NCI-H1092 (cell line): ENCODE results near the gene SUSD4.

Source experiments
- DNase-seq: peaks from one replicate; lab custom pipeline; 2025; lab: John Stamatoyannopoulos, UW

The SUSD4 gene

DNA sequence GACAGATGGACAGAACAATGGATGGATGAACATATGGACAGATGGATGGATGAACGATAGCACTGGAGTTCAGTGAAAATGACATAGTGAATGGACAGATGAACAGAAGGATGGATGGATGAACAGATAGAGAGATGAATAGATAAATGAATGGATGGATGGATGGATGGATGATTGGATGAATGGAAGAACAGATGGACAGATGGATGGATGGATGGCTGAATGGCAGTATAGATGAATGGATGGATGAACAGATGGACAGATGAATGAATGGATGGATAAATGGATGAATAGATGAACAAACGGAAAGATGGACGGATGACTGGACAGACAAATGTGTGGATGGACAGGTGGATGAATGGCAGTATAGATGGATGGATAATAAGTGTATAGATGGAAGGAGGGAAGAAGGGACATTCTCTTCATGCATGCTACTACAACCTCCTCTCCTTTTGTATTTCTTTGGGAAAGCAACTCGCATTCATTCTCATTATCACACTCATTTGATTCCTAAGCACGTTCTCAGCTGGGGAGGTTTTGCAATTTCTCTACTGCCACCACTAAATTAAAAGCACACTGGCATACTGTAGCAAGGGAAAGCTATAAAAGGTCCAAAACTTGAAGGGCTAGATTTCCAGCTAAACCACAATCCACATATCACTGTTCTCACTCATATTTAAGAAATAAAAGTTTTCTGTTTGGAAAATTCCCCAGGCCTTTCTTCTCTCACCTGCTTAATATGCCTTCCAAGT, 34.1 kb downstream of the SUSD4 start:
- no peak for DNase-seq

- DNase-seq = no peak
These were observed 34.7 kb downstream of the SUSD4 start for GRCh38 chr1:223329252-223329651.

DNA sequence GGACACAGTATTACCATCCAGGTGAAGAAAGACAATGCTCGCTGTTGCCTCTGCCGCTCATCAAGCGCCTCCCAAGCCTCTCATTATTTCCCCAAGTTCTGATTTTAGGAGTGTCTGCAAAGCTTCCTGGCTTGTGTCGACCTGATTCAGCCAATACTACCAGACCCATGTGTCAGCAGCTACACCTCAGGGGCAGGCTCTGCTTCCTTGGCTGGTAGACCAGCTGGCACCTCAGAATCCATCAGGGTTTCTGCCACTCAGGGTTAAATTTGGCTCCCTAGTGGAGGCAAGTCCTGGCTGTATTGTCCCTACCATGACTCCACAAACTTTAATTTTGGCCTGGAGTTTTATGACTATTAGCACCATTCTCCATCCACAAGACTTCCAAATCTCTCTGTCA, 35.4 kb downstream of the SUSD4 start:
- no peak for DNase-seq

- DNase-seq = no peak
These were observed 37.2 kb downstream of the SUSD4 start for GRCh38 chr1:223326776-223327175.

DNA sequence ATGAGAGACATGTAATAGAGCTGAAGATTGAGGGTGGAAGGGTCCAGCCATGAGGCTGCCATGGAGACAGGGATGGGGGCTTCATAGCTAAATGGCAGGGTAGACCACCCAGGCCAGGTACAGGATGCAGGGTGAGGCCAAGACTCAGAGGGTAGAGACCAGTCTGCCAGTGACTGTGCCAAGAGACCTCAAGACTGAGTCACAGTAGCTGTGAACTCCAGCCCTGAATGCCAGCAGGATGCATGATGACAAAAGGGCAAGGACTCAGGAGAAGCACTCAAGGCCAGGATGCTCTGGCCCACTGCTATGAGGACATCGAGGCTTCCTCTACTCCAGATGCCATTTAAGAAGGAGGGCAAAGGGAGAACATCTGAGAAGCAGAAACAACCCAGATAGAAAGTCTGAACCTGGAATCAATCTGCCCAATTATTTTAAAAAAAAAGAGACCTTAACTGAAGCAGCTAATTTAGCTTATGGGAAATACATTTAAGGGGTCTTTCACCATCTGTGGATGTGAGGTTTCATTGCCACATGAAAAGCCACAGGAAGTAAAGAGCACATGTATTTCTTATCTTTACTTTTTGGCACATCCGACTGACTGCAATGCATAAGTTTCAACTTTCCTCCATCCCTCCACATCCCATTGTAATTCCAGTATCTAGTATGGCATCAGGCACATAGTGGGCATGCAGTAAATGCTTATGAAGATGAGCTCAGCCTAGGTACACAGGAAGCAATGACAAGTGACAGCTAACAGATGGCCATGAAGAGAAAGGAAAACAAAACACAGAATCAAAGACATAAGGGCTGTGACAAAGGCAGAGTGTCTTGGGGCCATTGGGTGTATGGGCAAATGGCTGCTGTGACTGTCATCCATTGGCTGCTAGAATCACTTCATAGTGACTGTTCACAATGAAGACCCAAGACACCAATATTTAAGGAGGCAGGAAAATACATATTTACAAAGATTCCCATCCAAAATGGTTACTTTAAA, 40.2 kb downstream of the SUSD4 start:
- no peak for DNase-seq

DNA sequence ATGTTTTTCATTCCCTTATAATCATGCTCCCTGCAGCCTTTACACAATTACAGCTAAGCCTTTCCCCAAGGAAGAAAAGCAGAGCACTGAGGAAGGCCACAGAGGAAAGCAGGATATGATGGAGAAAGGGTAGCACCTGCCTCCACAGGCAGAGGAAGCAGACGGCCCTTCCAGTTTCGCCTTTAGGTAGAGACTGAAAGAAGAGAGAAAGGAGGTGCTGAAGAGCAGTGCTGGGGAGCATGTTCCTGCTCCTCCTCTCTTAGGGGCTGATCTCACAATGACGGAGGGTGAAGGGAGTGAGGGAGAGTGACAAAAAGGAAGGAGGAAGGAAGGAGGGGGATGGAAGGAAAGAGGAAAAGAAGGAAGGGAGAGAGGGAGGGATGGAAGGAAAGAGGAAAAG, 41.1 kb downstream of the SUSD4 start:
- DNase-seq = no peak

- DNase-seq = no peak
These were observed 43.0 kb downstream of the SUSD4 start for GRCh38 chr1:223320959-223321358.

- DNase-seq = no peak
These were observed 43.9 kb downstream of the SUSD4 start for GRCh38 chr1:223319905-223320580.

DNA sequence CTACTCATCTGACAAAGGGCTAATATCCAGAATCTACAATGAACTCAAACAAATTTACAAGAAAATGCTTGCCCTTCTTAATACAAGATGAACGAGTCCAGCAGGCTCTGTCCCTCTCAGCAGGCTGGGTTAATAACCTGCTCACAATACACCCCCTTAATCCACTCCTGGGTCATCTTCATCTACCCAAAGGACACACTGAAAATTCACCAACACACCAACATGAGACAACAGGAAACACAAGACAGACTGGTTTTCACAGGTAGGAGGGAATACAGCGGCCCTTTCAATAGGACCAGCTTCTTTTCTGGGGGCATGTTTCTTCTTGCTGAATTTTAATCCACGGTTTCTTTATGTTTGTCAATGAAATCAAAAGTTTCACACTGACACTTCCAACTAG, 44.6 kb downstream of the SUSD4 start:
- DNase-seq = no peak

- no peak for DNase-seq
These were observed 47.9 kb downstream of the SUSD4 start for GRCh38 chr1:223316082-223316481.

GRCh38 chr1:223315665-223316064, 48.3 kb downstream of the SUSD4 start:
- no peak for DNase-seq

DNA sequence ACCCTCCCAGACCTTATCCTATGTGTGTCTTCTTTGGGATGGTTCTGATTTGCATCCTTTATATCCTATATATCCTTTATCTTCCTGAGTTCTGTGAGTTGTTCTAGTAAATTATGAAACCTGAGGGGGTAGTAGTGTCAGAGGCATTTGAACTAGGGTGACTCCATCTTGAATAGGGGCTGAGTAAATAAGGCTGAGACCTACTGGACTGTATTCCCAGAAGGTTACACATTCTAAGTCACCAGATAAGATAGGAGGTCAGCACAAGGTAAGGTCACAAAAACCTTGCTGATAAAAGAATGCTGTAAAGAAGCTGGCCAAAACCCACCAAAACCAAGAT, 50.6 kb downstream of the SUSD4 start:
- no peak for DNase-seq

- DNase-seq = no peak
These were observed 51.1 kb downstream of the SUSD4 start for GRCh38 chr1:223312705-223313414.

- no peak for DNase-seq
These were observed 51.7 kb downstream of the SUSD4 start for GRCh38 chr1:223312273-223312672.

DNA sequence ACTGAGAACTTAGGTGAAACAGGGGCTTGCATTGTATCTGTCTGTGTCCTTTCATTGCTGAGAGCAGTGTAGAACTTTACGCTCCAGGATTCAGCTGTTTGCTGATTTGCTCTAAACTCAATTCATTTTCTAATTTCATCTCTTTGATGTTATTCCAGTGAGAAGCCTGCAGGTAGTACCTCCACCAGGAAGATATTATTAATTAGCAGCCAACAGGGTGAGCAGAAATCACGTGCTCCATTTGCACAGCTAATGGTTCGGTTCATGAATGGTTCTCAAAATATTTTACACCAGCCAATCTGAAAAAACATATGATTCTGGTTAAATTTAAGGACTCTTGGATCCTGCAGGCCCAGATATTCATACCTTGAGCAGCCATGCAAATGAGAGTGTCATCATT, 52.1 kb downstream of the SUSD4 start:
- DNase-seq = no peak

DNA sequence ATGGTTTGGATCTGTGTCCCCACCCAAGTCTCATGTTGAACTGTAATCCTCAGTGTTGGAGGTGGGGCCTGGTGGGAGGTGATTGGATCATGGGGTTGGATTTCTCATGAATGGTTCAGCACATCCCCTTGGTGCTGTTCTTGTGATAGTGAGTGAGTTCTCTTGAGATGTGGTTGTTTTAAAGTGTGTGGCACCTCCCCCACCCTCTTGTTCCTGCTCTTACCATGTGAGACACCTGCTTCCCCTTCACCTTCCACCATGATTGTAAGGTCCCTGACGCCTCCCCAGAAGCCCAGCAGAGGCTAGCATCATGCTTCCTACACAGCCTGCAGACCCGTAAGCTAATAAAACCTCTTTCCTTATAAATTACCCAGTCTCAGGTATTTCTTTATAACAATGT, 55.8 kb downstream of the SUSD4 start:
- DNase-seq = no peak

- no peak for DNase-seq
These were observed 56.4 kb downstream of the SUSD4 start for GRCh38 chr1:223307544-223307943.

DNA sequence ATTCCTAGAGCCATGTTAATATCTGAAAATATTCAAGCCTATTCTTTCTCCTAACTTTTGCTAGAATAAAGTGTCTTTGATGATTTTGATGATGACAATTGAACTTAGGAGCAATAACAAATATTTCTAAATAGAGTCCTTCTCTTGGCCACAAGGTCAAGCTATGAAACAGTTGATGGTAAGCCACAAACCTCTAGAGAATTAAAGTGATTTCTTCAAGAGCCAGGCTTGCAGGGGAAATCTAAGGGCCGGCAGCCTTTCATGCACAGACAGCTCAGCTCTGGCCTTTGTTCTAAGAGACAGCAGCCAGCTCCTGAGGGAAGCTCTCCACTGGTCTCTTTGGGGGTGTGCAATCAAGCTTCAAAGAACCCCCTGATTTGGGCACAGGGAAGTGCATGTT, 59.0 kb downstream of the SUSD4 start:
- no peak for DNase-seq

DNA sequence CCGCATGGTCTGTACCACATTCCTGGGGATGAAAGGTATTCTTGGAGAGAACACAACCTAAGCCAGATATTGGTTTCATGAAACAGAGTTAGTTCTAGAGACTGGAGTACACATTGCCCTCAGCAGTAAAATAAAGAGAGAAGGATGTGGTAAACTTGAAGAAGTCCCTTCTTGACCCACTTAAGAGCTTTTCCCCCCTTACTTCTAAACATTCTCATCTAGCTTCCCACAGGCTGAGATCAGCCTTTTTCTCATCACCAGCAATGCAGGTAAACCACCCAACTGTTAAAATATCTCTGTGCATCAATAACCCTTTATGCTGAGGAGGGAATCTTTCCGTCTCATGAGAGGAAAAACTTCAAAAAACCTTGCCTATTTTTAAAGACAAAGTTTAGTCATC, 62.6 kb downstream of the SUSD4 start:
- DNase-seq = no peak

DNA sequence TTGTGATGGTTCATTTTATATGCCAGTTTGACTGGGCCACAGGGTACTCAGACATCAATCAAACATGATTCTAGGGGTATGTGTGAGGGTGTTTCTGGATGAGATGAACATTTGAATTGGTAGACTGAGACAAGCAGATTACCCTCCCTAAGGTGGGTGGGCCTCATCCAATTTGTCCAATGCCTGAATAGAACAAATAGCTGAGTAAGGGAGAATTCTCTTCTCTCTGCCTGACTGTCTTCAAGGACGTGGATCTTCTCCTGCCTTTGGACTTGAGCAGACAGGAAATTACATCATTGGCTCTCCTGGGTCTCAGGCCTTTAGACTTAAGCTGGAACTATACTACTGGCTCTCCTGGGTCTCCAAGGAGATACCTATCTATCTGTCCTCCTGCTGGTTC, 64.4 kb downstream of the SUSD4 start:
- DNase-seq = no peak

DNA sequence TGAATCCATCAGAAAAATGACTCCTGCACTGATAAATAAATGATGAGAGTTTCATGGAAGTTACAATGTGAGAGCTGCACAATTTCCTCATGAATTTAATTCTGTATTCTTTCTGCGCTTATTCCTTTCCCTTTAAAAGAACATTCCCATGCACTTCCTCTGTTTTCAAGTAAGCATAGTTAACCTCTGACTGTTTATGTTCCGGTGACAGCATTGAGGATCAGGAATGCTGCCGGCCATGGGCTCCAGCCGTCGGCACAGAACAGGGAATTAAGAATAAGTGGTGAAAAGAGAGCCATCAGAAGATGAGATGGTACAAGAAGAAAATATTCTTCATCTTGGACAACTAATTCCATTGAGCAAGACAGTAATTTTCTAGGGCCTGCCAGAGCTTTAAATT, 65.3 kb downstream of the SUSD4 start:
- no peak for DNase-seq

- DNase-seq = no peak
These were observed 66.2 kb downstream of the SUSD4 start for GRCh38 chr1:223297800-223298199.
